ENCODE data around the gene MAL. TPM values are rescaled to one million over a fixed set of nuclear protein-coding genes. Genes with fewer than 3 reads are reported as not detected.

MAL gene
- total RNA-seq, 1 donor from 2014 or later: not detected

DNA sequence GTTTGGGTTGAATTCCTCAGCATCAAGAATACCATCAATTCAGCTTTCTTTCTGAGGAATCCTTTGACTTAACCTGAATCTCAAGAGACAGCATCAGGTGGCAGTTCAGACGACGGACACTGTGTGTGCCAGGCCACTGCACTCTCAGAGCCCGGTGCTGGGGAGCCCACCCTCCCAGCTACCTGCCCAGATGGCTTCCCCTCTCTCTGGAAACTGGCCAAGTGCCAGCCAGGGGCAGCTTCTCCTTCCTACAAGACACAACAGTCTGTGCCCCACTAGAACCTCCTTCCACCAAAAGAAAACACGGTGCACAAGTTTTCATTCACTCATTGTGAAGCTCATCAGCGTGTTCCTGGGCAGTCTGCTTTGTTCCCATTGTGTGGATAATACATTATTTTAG, 28.5 kb downstream of the MAL start:
- Mint-ChIP-seq H3K36me3 (ENCODE audit: low read depth) (no peaks in the 10 kb centered on the region), H3K27ac (ENCODE audit: unreplicated experiment) (no peak overlapping the region), H3K9me3 (ENCODE audit: low read depth) (no peaks in the 10 kb centered on the region), H3K27me3 (ENCODE audit: low read depth) (peaks cover 38% of the 10 kb centered on the region), H3K4me1 (ENCODE audit: low read depth) (peaks cover 7% of the 10 kb centered on the region), H3K4me3 (ENCODE audit: unreplicated experiment) (no peak overlapping the region)
- TF ChIP-seq, protein P1, sequence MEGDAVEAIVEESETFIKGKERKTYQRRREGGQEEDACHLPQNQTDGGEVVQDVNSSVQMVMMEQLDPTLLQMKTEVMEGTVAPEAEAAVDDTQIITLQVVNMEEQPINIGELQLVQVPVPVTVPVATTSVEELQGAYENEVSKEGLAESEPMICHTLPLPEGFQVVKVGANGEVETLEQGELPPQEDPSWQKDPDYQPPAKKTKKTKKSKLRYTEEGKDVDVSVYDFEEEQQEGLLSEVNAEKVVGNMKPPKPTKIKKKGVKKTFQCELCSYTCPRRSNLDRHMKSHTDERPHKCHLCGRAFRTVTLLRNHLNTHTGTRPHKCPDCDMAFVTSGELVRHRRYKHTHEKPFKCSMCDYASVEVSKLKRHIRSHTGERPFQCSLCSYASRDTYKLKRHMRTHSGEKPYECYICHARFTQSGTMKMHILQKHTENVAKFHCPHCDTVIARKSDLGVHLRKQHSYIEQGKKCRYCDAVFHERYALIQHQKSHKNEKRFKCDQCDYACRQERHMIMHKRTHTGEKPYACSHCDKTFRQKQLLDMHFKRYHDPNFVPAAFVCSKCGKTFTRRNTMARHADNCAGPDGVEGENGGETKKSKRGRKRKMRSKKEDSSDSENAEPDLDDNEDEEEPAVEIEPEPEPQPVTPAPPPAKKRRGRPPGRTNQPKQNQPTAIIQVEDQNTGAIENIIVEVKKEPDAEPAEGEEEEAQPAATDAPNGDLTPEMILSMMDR (IDR thresholded peaks at IDR 0.05): no peak
- peak; percentile 61 for DNase-seq (ENCODE audit: low spot score)

DNA sequence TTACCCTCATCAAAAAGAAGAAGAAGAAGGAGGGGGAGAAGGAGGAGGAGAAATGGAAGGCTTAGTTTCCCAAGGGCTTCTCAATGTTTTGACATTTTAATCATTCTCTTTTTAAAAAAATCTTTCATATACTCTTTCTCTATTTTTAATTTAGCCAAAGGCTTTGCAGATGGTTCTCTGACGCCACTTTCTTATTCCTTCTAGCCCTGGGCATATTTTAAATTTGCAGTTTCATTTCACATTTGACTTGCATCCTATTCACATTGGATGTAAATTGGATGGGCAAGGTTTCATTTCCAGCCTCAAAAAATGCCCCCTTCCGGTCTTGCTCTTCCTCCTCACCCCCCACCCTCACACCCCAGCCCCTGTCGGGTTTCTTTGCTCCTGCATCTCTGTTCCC, 29.8 kb downstream of the MAL start:
- H3K4me3 Mint-ChIP-seq (ENCODE audit: unreplicated experiment): no peak overlapping the region
- H3K9me3 Mint-ChIP-seq (ENCODE audit: low read depth): no peaks in the 10 kb centered on the region
- H3K4me1 Mint-ChIP-seq (ENCODE audit: low read depth): peaks cover 8% of the 10 kb centered on the region
- H3K27me3 Mint-ChIP-seq (ENCODE audit: low read depth): peaks cover 41% of the 10 kb centered on the region
- TF ChIP-seq, protein P1 (IDR thresholded peaks at IDR 0.05): no peak
- no peak overlapping the region for H3K27ac Mint-ChIP-seq (ENCODE audit: unreplicated experiment)
- no peak for DNase-seq (ENCODE audit: low spot score)
- H3K36me3 Mint-ChIP-seq (ENCODE audit: low read depth): no peaks in the 10 kb centered on the region

DNA sequence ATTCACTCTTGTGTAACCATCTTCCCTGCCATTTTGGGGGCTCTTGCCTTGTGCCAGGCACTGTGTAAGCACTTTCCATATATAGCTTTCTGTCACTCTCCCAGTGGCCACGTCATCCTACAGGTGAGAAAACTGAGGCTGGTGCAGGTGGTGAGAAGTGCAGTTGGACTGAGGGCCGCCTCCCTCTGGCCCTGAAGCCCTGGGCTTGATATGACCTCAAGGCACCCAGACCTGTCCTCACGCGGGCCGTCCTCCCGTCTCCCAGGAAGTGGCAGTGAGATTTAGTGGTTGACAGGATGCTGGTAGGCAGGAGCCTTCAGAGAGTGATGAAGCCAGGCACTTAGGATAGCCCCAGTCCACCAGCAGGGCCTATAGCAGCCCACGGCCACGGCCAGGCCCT, 30.5 kb downstream of the MAL start:
- no peak overlapping the region for H3K27ac Mint-ChIP-seq (ENCODE audit: unreplicated experiment)
- H3K36me3 Mint-ChIP-seq (ENCODE audit: low read depth): no peaks in the 10 kb centered on the region
- H3K4me1 Mint-ChIP-seq (ENCODE audit: low read depth): peaks cover 8% of the 10 kb centered on the region
- H3K27me3 Mint-ChIP-seq (ENCODE audit: low read depth): peaks cover 44% of the 10 kb centered on the region
- H3K9me3 Mint-ChIP-seq (ENCODE audit: low read depth): no peaks in the 10 kb centered on the region
- H3K4me3 Mint-ChIP-seq (ENCODE audit: unreplicated experiment): no peak overlapping the region
- peak; percentile 58 for DNase-seq (ENCODE audit: low spot score)
- TF ChIP-seq, protein P1 (IDR thresholded peaks at IDR 0.05): no peak

DNA sequence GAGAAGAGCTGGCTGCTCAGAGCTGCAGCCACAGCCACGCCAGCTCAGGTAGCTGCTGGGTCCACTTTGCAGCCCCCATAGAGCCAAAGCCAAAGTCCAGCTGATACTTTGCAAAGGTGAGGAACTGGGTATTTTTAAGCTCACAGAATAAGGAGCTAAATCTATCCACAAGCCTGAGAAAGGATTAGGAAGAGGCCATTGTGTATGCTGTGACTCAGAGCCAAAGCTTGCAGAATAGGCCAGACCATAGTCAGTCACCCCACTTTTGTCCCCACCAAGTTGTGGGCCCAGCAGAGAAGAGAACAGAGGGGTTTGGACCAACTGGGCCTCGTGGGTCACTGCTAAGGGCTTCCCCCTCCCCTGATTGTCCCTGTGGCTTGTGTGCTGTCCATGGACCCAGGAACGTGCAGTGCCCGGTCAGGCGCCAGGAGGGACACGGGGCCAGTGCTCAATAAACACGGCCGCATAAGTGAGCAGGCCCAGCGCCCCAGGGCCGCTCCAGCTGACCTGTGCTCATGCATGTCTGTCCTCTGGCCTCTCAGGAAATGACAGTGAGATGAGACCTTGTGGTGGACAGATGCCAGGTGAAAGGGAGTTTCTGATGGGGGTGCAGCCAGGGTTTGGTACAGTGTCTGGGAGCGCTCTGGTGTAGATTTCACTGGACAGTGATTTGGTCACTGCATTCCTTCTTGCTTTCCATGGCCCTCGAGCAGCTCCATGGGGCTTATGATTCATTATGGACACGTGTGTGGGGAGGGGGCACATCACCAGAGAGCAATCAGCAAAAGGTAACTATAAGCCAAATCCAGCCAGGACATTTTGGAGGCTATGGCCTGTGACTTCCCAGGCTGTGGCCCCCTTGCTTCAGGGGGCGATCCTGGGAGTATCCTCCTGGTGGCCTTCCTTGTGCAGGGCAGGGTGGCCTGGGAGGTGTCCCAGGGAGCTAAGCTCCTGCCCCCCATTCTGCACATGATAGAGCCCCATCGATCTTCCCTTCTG, 31.3 kb downstream of the MAL start:
- Mint-ChIP-seq H3K4me1 (ENCODE audit: low read depth) (peaks cover 8% of the 10 kb centered on the region), H3K27ac (ENCODE audit: unreplicated experiment) (no peak overlapping the region), H3K36me3 (ENCODE audit: low read depth) (no peaks in the 10 kb centered on the region), H3K4me3 (ENCODE audit: unreplicated experiment) (no peak overlapping the region), H3K27me3 (ENCODE audit: low read depth) (peaks cover 39% of the 10 kb centered on the region), H3K9me3 (ENCODE audit: low read depth) (no peaks in the 10 kb centered on the region)
- TF ChIP-seq, protein P1 (IDR thresholded peaks at IDR 0.05): no peak
- DNase-seq (ENCODE audit: low spot score): peak; percentile 88

DNA sequence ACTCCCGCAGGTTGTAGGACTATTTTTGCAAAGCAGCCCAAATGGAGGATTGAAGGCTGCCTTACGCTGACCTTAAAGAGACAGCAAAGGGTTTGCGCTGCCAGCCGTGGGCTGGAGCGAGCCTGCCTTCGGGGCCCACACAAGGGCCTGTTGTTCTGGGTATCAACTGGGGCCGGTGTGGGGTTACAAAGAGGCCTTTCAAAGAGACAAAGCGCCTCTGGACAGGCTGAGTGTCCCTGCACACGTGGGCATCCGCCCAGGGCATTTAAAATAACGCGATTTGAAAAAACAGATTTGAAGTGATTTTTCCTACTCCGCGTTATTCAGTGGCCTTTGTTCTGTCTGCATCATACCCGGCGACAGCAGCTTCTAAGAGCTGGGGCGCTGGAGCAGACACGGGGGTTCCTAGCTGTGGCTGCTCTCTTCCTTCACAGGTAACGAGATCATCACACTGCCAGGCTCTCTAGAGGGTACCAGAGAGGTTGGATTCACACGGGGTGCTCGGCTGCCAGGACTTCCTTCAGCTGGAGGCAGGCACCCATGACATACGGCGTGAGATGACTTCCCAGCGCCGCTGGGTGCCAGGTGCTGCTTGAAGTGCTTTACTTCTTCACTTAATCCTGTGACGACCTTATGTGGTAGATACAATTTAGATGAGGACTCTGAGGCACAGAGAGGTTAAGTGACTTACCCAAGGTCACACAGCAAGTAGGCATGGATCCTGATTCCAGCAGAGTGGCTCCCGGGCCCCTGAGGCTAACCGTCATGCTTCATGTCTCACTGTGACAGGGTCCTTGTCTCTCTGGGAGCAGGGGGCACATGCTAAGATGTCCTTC, 32.2 kb downstream of the MAL start:
- TF ChIP-seq, protein P1 (IDR thresholded peaks at IDR 0.05): no peak
- Mint-ChIP-seq H3K27me3 (ENCODE audit: low read depth) (peaks cover 38% of the 10 kb centered on the region), H3K4me3 (ENCODE audit: unreplicated experiment) (no peak overlapping the region), H3K4me1 (ENCODE audit: low read depth) (peaks cover 8% of the 10 kb centered on the region), H3K36me3 (ENCODE audit: low read depth) (no peaks in the 10 kb centered on the region), H3K27ac (ENCODE audit: unreplicated experiment) (no peak overlapping the region), H3K9me3 (ENCODE audit: low read depth) (no peaks in the 10 kb centered on the region)
- peak; percentile 49 for DNase-seq (ENCODE audit: low spot score)

Measured in chondrocyte (in vitro differentiated cells).